Measurements from ENCODE around the gene GREB1.

GREB1 gene

GRCh38 chr2:11540996-11541692 lies 7.3 kb downstream of the GREB1 start:
- no peak for DNase-seq

- no peak for DNase-seq
Measured at GRCh38 chr2:11541693-11542274, 7.9 kb downstream of the GREB1 start.

- no peak for DNase-seq
Measured at GRCh38 chr2:11542275-11542819, 8.5 kb downstream of the GREB1 start.

- DNase-seq, result no peak
Measured at GRCh38 chr2:11543337-11544216, 9.7 kb downstream of the GREB1 start.

- no peak for DNase-seq
Measured at GRCh38 chr2:11546072-11546471, 12.2 kb downstream of the GREB1 start.

GRCh38 chr2:11547912-11548497 lies 14.2 kb downstream of the GREB1 start:
- no peak for DNase-seq

GRCh38 chr2:11550302-11550701 lies 16.5 kb downstream of the GREB1 start:
- no peak for DNase-seq

- DNase-seq, result no peak
Measured at GRCh38 chr2:11550901-11551568, 17.2 kb downstream of the GREB1 start.

- DNase-seq, result no peak
Measured at GRCh38 chr2:11551569-11552259, 17.9 kb downstream of the GREB1 start.

GRCh38 chr2:11552260-11552638 lies 18.4 kb downstream of the GREB1 start:
- DNase-seq, result no peak

GRCh38 chr2:11553661-11554398 lies 20.0 kb downstream of the GREB1 start:
- no peak for DNase-seq

GRCh38 chr2:11554399-11554716 lies 20.5 kb downstream of the GREB1 start:
- no peak for DNase-seq

GRCh38 chr2:11556101-11556806 lies 22.4 kb downstream of the GREB1 start:
- no peak for DNase-seq

GRCh38 chr2:11558214-11558886 lies 24.5 kb downstream of the GREB1 start:
- DNase-seq, result no peak

GRCh38 chr2:11559066-11559785 lies 25.4 kb downstream of the GREB1 start:
- DNase-seq, result no peak

- DNase-seq, result no peak
Measured at GRCh38 chr2:11559786-11560155, 25.9 kb downstream of the GREB1 start.

- DNase-seq, result no peak
Measured at GRCh38 chr2:11560806-11561205, 27.0 kb downstream of the GREB1 start.

GRCh38 chr2:11562011-11562410 lies 28.2 kb downstream of the GREB1 start:
- DNase-seq, result no peak

- DNase-seq, result no peak
Measured at GRCh38 chr2:11562476-11562875, 28.6 kb downstream of the GREB1 start.
